ENCODE measurements around the gene PTP4A1. TPM values are rescaled to one million over a fixed set of nuclear protein-coding genes. Genes with fewer than 3 reads are reported as not detected.
A peak's percentile ranks its signal among the peaks of the same experiment; 100 is the strongest.

PTP4A1 gene
- total RNA-seq, 4 donors from 2014 or later, result 31.4 to 100 (median 67.9) TPM

- H3K4me3 ChIP-seq, result no peak overlapping the region
- peaks cover 0 to 11% (median 6%) of the 10 kb centered on the region in 4 donors for H3K4me1 ChIP-seq
- H3K27ac ChIP-seq, result no peak overlapping the region
- no peaks in the 10 kb centered on the region for H3K9me3 ChIP-seq
- TF ChIP-seq EP300 (IDR thresholded peaks at IDR 0.05; ENCODE audit: low read depth) (no peak), POLR2AphosphoS5 (IDR thresholded peaks at IDR 0.05) (no peak), CTCF (IDR thresholded peaks at IDR 0.05) (no peak)
- intact Hi-C loops (cut with DNase I; ENCODE audit: low total_unique reads), result no loop called here
- H3K27me3 ChIP-seq, result no peaks in the 10 kb centered on the region
- DNase-seq, result no peak
- H3K36me3 ChIP-seq, result no peaks in the 10 kb centered on the region
- in situ Hi-C loops (cut with MboI; ENCODE audit: low pct_ligation_motif_present in 1 of 4, low pct_unique_long_range_greater_than_20kb in 1 of 4, low sequenced_read_pairs in 3 of 4), result no loop called here
Observed at GRCh38 chr6:63526931-63527330, 45.3 kb upstream of the PTP4A1 start.

GRCh38 chr6:63527658-63528514 is 44.4 kb upstream of the PTP4A1 start:
- no peak overlapping the region for H3K4me3 ChIP-seq
- DNase-seq, result peak; percentile 68
- WGBS, 2 donors (ENCODE audit: low coverage in 1 of 2), result 80 to 89% methylated on average over 3 to 6 of the region's 6 CpGs

DNA sequence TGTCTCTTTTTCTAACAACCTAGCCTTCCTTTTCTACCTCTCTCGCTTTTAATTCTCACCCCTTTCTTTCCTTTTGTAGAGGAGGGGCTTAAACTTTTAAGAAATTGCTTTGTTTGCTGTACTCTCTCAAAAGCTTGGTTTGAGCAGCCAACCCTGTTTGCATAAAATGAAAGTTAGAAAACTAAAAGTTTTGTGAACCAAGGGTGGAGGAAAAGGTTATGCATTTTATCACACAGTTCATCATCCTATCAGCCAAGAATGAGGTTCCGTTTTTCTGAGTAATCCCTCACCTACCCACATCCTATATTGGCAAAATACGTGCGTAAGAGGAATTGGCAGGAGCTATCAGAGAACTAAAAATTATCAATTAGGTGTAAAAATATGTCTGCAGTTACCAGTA is 42.8 kb upstream of the PTP4A1 start:
- no peak for DNase-seq
- in situ Hi-C loops (cut with MboI; ENCODE audit: low pct_ligation_motif_present in 1 of 4, low pct_unique_long_range_greater_than_20kb in 1 of 4, low sequenced_read_pairs in 3 of 4), result no loop called here
- TF ChIP-seq POLR2AphosphoS5 (IDR thresholded peaks at IDR 0.05), result no peak
- no peak for TF ChIP-seq CTCF (IDR thresholded peaks at IDR 0.05)
- TF ChIP-seq EP300 (IDR thresholded peaks at IDR 0.05; ENCODE audit: low read depth), result no peak
- no peak for TF ChIP-seq POLR2A (IDR thresholded peaks at IDR 0.05)
- H3K36me3 ChIP-seq, result no peaks in the 10 kb centered on the region
- no peaks in the 10 kb centered on the region for H3K9me3 ChIP-seq
- H3K4me3 ChIP-seq, result no peak overlapping the region
- H3K27ac ChIP-seq, result no peak overlapping the region
- peaks cover 0 to 11% (median 6%) of the 10 kb centered on the region in 4 donors for H3K4me1 ChIP-seq
- H3K27me3 ChIP-seq, result no peaks in the 10 kb centered on the region
- intact Hi-C loops (cut with DNase I; ENCODE audit: low total_unique reads), result no loop called here
- 67 to 85% methylated on average over 4 of the region's 4 CpGs for WGBS, 2 donors (ENCODE audit: low coverage in 1 of 2)

More at GRCh38 chr6:63527658-63528514, 44.4 kb upstream of the PTP4A1 start:
- no peaks in the 10 kb centered on the region for H3K36me3 ChIP-seq
- in situ Hi-C loops (cut with MboI; ENCODE audit: low pct_ligation_motif_present in 1 of 4, low pct_unique_long_range_greater_than_20kb in 1 of 4, low sequenced_read_pairs in 3 of 4), result no loop called here
- H3K4me1 ChIP-seq, result peaks cover 0 to 11% (median 6%) of the 10 kb centered on the region in 4 donors
- no peaks in the 10 kb centered on the region for H3K9me3 ChIP-seq
- no peak for TF ChIP-seq CTCF (IDR thresholded peaks at IDR 0.05)
- peak; percentile 52 to 71 (median 59) for TF ChIP-seq POLR2AphosphoS5 (IDR thresholded peaks at IDR 0.05)
- H3K27ac ChIP-seq, result peak overlapping the region; percentile 12 to 54 (median 46)
- intact Hi-C loops (cut with DNase I; ENCODE audit: low total_unique reads), result no loop called here
- no peaks in the 10 kb centered on the region for H3K27me3 ChIP-seq

GRCh38 chr6:63530182-63530581 is 42.1 kb upstream of the PTP4A1 start:
- in situ Hi-C loops (cut with MboI; ENCODE audit: low pct_ligation_motif_present in 1 of 4, low pct_unique_long_range_greater_than_20kb in 1 of 4, low sequenced_read_pairs in 3 of 4), result no loop called here
- H3K27me3 ChIP-seq, result no peaks in the 10 kb centered on the region
- no peak overlapping the region for H3K4me3 ChIP-seq
- 88 to 92% methylated on average over 3 of the region's 3 CpGs for WGBS, 2 donors (ENCODE audit: low coverage in 1 of 2)
- intact Hi-C loops (cut with DNase I; ENCODE audit: low total_unique reads), result no loop called here
- no peaks in the 10 kb centered on the region for H3K36me3 ChIP-seq
- peaks cover 0 to 11% (median 6%) of the 10 kb centered on the region in 4 donors for H3K4me1 ChIP-seq
- TF ChIP-seq EP300 (IDR thresholded peaks at IDR 0.05; ENCODE audit: low read depth), result no peak
- no peak for TF ChIP-seq POLR2A (IDR thresholded peaks at IDR 0.05)
- TF ChIP-seq CTCF (IDR thresholded peaks at IDR 0.05), result no peak
- no peak for TF ChIP-seq POLR2AphosphoS5 (IDR thresholded peaks at IDR 0.05)
- no peak for DNase-seq
- H3K9me3 ChIP-seq, result no peaks in the 10 kb centered on the region
- no peak overlapping the region for H3K27ac ChIP-seq
